ENCODE results near the gene ANAPC2.

The ANAPC2 gene

DNA sequence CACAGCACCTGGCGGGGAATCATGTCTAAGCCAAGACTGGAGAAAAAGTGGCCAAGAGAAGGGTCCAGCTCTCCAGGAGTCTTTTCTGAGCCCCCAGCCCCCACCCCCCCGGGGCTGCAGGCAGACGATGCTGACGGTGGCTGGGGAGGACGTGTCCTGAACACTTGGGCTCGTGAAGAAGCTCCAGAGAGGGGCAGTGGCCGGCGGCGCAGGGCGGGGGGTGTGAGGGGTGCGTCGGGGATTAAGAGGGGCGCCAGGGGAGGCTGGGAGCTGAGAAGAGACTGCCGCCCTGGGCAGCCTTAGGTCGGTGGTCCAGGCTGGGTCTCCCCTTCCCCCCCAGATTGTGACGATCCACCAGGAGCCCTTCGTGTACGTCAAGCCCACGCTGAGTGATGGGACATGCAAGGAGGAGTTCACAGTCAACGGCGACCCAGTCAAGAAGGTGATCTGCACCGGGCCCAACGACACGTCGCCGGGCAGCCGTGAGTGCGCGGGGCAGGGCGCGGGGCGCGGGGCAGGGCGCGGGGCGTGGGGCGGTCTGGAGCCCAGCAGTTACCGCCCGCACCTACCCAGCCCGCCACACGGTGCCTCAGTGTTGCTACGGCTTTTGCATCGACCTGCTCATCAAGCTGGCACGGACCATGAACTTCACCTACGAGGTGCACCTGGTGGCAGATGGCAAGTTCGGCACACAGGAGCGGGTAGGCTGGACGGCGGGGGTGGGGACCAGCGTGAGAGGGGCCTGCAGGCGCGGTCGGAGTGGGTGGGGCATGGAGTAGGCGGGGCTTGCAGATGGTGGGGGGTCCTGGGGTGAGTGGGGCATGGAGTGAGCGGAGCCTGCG, 27.4 kb downstream of the ANAPC2 start:
- DNase-seq = no peak

DNA sequence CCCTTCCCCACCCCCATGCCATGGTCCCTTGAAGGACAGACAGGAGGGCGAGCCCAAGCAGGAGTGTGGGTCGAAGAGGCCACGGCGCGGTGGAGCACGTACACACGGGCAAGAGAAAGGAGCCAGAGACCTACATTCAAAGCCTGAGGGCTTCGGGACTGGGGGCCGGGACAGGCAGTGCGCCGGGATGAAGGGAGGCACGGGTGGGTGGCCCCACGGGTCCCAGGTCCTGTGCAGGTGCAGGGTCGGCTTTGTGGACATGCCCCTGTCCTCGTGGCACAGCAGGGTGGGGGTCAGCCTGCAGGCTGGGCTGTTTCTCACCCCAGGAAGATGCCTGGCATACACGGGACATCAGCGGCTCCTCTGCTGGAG, 28.3 kb downstream of the ANAPC2 start:
- DNase-seq = no peak

DNA sequence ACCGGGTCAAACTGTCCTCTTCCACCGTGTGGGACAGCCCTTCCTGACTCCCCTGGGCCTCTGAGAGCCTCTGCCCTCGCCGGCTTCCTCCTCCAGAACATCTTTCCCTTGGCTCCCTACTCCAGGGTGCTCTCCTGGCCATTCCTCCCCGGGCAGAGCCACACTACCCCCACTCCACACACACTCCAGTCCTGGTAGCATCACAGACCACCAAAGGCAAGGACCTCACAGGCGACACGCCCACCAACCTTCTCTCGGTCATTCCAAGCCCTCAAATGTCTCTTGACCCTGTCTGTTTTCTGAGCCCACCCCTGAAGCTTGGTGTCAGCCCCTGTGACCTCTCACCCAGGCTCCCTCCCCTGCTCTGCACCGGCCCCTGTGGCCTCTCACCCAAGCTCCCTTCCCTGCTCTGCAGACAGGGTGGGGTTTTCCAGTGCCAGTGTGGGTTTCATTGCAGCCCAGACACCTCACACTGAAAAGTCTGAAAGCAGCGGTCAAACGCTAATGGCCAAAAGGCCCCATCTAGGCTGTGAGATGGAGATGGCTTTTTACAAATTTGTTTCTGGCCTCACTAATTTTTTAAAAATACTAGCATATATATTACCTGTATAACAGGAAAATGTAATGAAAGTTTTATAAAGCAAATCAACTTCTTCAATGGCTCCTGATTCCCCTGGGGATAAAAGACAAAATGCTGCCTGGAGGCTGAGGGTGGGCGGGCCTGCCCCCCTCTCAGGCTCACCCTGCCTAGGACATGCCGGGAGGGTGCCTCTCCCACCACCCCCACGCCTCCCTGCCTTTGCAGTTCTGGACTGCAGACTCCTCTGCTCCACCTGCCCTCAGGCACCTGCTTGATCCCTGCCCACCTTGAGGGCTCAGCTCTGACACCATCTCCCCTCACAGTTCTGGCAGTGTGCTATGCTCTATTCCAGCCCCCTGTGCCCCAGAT, 29.0 kb downstream of the ANAPC2 start:
- no peak for DNase-seq

DNA sequence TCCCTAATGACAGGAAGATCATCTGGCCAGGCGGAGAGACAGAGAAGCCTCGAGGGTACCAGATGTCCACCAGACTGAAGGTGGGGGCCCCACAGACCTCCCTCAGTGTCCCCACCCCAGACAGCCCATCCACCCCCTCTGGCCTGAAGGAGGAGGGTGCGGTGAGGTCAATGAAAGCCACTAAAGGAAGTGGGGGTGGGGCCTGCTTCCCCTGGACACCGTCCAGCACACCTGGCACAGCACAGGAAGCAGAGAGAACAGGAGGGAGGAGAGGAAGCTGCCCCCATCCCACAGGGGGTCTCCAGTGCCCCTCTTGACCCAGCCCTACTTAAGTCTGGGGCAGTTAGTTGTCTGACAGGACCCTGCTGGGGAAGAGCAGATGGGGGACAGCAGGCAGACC, 29.7 kb downstream of the ANAPC2 start:
- no peak for DNase-seq

DNA sequence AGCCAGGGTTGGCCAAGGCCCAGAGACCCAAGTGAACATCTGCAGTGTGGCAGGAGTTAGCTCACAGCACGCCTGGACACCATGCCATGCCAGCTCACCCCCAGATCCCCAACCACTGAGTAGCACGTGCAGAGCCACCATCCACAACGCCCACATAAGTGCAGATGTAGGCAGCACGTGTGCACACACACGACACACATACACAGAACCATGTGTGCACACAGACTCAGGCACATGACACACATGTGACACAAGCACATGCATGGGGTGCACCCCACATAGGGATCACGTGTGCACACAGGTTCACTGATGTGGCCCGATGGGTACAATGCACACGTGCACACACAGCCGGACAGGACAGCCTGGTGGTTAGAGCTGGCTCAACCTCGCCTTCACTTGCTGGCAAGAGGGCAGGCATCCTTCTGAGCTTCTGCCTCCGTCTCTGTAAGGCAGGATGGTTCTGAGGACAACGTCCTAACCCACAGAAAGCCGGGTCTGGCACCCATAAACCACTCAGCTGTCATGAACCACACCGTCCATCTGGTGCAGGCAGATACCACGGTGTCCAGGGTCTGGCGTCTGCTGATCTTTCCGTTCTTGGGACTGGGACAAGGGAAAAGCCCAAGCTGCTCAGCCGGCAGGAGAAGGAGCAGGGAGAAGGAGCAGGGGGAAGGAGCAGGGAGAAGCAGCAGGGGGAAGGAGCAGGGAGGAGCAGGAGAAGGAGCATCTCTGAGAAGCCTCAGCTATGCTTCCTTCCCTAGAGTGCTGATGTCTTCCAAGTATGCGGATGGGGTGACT, 30.5 kb downstream of the ANAPC2 start:
- DNase-seq = no peak

DNA sequence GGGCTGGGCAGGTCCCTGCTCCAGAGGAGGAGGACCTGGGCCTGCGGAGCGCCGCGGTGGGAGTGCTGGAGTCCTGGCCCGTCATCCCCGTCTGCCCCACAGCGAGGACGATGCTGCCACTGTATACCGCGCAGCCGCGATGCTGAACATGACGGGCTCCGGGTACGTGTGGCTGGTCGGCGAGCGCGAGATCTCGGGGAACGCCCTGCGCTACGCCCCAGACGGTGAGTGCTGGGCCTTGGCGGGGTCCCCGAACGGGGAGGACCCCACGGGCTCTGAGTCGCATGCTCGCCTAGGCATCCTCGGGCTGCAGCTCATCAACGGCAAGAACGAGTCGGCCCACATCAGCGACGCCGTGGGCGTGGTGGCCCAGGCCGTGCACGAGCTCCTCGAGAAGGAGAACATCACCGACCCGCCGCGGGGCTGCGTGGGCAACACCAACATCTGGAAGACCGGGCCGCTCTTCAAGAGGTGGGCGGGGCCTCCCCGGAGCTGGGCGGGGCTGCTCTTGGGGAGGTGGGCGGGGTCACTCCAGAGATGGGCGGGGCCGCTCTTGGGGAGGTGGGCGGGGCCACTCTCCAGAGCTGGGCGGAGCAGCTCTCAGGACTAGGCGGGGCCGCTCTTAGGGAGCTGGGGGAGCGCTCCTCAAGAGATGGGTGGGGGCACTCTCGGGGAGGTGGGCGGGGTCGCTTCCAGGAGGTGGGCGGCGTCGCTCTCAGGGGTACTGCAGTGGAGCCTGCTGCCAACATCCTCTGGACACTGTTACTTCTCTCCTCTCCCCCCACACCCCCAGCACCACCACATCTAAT, 31.6 kb downstream of the ANAPC2 start:
- DNase-seq = no peak

DNA sequence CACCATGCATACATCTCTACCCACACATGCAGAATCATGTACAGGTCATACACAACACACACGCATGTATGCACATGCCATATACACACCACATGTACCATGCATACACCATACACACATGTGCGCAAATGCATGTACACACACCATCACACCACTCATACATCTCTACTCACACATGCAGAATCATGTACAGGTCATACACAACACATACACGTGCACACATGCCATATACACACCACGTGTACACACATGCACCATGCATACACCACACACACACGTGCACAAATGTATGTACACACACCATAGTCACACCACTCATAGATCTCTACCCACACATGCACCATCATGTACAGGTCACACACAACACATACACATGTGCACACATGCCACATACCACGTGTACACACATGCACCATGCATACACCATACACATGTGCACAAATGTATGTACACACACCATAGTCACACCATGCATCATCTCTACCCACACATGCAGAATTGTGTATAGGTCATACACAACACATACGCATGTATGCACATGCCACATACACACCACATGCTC, 35.4 kb downstream of the ANAPC2 start:
- no peak for DNase-seq

DNA sequence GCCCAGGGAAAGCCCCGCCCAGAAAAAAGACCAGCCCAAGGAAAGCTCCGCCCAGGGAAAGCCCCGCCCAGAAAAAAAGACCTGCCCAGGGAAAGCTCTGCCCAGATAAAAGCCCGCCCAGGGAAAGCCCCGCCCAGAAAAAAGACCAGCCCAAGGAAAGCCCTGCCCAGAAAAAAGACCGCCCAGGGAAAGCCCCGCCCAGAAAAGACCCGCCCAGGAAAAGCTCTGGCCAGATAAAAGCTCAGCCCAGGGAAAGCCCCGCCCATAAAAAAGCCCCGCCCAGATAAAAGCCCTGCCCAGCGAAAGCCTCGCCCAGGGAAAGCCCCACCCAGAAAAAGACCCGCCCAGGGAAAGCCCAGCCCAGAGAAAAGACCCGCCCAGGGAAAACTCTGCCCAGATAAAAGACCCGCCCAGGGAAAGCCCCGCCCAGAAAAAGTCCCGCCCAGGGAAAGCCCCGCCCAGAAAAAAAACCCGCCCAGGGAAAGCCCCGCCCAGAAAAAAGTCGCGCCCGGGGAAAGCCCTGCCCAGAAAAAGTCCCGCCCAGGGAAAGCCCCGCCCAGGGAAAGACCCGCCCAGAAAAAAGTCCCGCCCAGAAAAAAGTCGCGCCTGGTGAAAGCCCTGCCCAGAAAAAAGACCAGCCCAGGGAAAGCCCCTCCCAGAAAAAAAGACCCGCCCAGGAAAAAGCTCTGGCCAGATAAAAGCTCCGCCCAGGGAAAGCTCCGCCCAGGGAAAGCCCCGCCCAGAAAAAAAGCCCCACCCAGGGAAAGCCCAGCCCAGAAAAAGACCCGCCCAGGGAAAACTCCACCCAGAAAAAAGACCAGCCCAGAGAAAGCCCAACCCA, 37.5 kb downstream of the ANAPC2 start:
- peak; percentile 39 to 48 for DNase-seq

DNA sequence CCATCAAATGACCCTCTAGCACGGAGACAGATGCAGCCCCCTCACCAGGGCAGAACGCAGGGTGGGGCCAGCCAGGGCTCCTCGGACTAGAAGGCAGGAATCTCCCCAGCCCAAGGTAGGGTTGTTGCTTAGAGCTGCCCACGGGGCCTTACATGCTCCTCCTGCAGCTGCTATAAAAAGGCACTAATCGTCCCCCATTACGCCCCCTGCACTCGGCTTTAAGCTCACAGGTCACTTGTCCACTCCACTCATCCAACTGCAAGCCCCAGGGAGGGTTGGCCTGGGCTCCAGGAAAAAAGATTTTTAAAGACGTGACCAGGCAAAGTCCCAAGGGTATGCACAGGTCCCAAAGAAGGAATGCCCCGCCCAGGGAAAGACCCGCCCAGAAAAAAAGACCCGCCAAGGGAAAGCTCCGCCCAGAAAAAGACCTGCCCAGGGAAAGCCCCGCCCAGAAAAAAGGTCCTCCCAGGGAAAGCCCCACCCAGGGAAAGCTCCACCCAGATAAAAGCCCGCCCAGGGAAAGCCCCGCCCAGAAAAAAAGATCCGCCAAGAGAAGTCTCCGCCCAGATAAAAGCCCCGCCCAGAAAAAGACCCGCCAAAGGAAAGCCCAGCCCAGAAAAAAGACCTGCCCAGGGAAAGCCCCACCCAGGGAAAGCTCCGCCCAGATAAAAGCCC, 38.3 kb downstream of the ANAPC2 start:
- DNase-seq = no peak

DNA sequence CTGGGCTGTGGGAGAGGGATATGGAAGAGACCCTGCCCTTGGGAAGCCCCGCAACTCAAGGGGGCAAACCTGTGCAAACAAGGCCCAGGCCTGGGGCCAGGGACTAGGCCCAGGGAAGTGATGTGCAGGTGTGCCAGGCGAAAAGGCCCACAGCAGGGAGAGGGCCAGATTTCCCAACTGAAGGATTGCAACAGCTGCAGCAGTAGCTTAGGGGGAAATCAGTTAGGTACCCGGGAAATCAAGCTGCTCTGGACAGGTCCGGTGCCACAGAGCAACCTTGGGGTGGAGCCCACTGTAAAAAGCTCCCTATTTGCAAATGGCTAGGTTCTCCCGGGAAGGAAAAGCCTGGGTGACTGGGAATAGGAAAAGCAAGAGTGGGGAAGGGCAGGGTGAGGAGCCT, 39.0 kb downstream of the ANAPC2 start:
- DNase-seq = no peak

DNA sequence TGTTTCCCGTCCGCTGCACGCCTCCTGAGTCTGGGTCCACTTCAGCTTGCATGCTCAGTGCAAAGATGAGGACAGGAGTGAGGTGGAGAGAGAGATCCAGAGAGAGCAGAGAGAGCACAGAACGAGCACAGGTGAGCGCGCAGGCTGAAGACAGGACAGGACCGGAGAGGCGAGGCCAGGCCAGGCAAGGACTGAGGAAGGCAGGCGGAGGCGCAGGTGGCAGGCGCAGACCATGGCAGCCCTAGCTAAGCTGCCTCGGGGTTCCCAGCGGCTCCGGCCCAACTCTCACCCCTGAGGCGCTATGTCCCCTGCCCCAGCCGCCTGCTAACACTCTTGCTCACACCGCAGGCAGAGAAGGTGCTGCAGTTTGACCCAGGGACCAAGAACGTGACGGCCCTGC, 39.7 kb downstream of the ANAPC2 start:
- DNase-seq = no peak

DNA sequence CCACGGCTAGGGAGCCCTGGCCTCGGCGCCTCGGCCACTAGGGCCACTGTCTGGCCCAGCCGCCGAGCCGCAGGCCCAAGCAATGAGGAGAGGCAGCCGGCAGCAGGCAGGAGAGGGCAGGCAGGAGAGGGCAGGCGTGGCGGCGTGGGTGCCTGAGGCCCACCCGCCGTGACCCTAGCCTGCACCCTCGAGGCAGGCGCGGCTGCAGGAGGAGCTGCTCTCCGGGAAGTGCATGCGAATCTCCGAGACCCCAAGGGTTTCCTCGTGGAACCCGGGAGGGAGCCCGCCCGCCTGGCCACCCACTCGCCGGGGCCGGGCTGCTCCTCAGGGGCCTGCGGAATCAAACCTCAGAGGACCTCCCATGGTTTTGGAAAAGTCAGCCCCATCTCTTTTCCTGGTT, 40.1 kb downstream of the ANAPC2 start:
- DNase-seq = no peak

DNA sequence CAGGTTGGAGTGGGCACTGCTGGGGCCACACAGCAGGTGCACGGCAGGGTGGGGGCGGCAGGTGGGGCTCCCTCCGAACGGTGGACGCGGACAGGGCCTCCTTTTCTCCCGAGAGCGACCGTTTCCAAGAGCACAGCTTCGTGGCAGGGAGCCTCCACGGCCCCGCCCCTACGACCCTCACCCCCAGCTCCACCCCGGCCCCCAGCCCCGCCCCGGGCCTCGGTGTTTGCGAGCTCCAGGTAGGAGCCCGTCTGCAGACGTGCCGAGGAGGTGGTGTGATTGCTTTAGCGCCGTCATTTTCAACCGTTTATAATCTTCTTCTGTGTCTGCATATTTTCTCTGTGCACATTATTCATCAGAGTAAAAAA, 40.6 kb downstream of the ANAPC2 start:
- DNase-seq = no peak

DNA sequence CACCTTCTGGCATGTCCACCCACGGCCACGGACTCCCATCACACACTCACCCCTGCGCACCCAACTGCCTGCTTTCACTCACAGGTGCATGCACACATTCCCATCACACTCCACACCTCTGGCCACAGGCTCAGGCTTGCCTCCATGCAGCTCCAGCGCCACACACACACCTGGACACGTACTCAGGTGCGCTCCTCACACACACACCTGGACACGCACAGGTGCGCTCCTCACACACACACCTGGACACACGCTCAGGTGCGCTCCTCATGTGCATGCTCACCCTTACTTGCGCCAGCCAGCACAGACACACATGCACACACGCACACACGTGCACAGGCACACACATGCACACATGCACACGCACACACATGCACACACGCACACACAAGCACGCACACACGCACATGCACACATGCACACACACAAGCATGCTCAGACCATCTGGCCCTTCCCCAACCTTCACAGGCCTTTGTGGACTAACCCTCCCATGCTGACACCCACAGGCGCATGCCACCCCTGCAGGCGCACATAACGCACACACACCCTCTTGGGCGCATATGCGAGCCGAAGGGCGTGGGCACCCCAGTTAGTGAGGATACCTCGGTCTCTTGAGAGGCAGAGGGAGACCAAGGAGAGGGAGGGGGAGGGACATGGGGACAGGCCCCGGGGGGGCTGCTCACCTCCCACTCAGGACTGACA, 41.1 kb downstream of the ANAPC2 start:
- no peak for DNase-seq

DNA sequence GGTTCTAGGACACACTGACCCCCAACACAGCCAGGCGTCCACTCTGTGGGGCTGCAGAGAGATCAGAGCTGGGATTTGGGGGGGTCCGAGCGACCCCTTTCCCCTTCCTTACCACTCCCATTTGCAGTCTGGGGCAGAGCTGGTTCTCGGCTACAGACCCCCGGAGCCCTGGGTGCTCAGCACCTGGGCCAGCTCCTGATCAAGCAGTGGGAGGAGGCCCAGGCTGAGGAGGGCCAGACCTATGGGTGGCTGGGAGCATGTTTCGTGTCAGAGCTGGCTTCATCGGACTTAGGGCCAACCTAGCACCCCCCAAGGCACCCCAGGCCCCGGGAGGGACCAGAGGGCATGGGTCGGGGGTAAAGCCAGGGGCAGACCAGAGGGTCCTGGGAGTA, 41.8 kb downstream of the ANAPC2 start:
- DNase-seq = no peak

DNA sequence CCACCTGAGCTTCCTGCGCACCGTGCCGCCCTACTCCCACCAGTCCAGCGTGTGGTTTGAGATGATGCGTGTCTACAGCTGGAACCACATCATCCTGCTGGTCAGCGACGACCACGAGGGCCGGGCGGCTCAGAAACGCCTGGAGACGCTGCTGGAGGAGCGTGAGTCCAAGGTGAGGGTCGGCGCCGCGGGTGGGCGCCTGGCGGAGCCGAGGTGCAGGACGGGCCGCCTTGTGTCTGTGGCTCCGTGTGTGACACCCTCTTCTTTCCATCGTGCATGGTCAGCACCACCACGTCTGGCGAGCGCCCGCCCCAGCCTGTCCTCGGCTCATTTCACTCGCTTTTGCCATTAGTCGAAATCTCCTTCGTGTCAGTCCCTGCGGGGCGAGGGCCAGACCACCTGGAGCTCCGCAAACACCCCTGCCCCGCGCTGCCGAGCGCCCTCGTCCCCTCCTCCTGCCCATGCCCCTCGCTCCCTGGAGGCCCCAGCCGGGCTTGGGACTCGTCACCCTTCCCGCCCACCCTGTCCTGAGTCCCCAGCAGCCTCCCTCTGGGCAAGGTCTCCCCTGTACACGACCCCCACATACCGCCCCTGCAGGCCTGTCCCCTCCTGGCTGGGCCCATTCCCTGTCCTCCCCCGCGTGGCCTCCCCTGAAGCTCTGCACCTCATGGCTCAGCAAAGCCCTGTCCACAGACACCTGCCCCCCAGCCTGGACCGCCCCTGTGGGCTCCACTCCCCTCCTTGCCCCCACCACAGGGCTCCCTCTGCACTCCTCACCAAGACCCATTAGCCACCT, 42.4 kb downstream of the ANAPC2 start:
- DNase-seq = no peak

DNA sequence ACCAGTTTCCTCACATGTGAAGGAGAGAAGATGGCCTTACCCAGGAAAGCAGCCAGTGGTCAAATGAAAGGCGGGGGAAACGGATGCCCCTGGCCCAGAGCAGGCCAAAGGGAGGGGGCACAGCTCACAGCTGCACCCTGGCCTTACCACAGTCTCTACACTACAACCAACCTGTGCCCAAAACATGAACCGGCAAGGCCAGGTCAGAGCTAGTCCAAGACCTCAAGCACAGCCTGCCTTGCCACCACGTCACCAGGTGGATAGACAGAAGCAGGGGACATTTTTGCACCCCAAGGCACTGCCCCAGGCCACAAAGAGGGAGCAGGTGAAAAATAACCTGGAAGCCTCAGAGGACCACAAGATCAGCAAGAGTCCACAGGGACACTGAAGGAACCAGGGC, 44.9 kb downstream of the ANAPC2 start:
- DNase-seq = no peak

DNA sequence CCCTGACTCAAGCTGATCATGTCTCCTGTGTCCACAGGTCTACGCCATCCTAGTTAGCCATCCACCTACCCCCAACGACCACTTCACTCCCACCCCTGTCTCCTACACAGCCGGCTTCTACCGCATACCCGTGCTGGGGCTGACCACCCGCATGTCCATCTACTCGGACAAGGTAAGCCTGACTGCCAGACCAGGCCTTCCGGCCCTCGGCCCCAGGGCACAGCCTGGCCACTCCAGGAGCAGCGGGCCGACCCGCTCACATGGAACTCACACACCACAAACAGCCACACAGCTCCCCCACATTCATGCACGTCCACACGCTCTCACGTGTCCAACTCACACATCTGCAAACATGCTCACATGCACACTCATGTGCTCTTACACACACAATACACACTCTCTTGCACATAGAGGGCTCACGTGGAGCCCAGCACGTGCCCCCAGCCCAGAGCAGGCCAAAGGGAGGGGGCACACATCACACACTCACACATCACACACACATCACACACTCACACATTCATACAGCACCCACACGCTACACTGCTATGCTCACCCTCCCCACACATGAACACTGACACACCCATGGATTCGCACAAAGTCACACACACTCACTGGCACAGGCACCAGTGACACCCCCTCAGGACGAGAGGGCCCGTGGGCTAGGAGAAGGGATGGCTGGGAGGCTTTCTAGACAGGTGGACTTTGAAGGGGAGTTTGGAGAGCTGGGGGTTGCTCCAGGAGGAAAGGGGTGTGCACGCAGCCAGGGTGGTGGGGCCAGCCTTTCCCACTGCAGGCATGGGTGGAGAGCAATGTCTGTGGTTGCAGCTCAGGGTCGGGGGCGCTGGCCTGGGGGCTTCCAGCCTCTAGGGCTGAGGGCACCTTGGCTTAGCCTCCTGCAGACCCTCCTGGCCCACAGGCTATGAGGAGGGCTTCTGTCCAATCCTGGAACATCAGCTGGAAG, 46.1 kb downstream of the ANAPC2 start:
- DNase-seq = no peak
